ENCODE data around the gene ADK. TPM values are rescaled to one million over a fixed set of nuclear protein-coding genes. Genes with fewer than 3 reads are reported as not detected.

Gene ADK
- total and polyA plus RNA-seq, 2 experiments from 2014 or later: 39.9 to 53.0 TPM

GRCh38 chr10:74755273-74755672 lies 604.3 kb downstream of the ADK start:
- no peak for DNase-seq (ENCODE audit: low spot score)
- no peak for ATAC-seq
- TF ChIP-seq ZNF331 (CRISPR knock-in tag; IDR thresholded peaks at IDR 0.05; ENCODE audit: low read depth): no peak
- no peak for TF ChIP-seq STAT1 (IDR thresholded peaks at IDR 0.05; ENCODE audit: unreplicated experiment)
- no peak for TF ChIP-seq ZNF462 (CRISPR knock-in tag; IDR thresholded peaks at IDR 0.05)
- H3K4me1 ChIP-seq (ENCODE audit: insufficient read depth): peaks cover 6% of the 10 kb centered on the region; the same call in 1 of the 2 replicates
- H3K4me2 ChIP-seq: no peak overlapping the region
- H3K4me3 ChIP-seq: no peak overlapping the region
- H3K9me2 ChIP-seq (ENCODE audit: insufficient read depth): no peaks in the 10 kb centered on the region
- Mint-ChIP-seq H3K9me3 (no peaks in the 10 kb centered on the region), H3K4me3 (no peak overlapping the region), H3K36me3 (ENCODE audit: low read depth) (no peaks in the 10 kb centered on the region), H3K27ac (no peak overlapping the region), H3K4me1 (peaks cover 16% of the 10 kb centered on the region), H3K27me3 (ENCODE audit: insufficient read depth, low read depth, poor library complexity) (peaks cover 3% of the 10 kb centered on the region)
- H3K27ac ChIP-seq (ENCODE audit: low read depth): no peak overlapping the region
- H3K36me3 ChIP-seq (ENCODE audit: insufficient read depth): no peaks in the 10 kb centered on the region
- no peaks in the 10 kb centered on the region for H3K27me3 ChIP-seq (ENCODE audit: insufficient read depth)
- H3F3A ChIP-seq (replicated peaks; ENCODE audit: low read depth): no peaks in the 10 kb centered on the region
- no peaks in the 10 kb centered on the region for H3K79me2 ChIP-seq (replicated peaks; ENCODE audit: insufficient read depth)
- H2AFZ ChIP-seq: no peak overlapping the region
- H4K20me1 ChIP-seq (replicated peaks; ENCODE audit: insufficient read depth): no peaks in the 10 kb centered on the region

Small RNA genes within 50 kb of the gene (small RNA-seq; reads per million reads assigned to genes)
- gene RF00019 (ENCODE audit: low replicate concordance): not detected
- gene TIMM9P1 (ENCODE audit: low replicate concordance): not detected

Other genes starting within 250 kb of the ADK start
- 13.3 and 14.5 TPM in 2 replicates for gene PLAU, start 240.1 kb upstream of the ADK start, total RNA-seq (2014; rRNA removed; shearing (Covaris generic))
- 17.5 and 18.0 TPM in 2 replicates for gene PLAU, start 240.1 kb upstream of the ADK start, polyA plus RNA-seq (2016; fragmentation: Nextera tagmentation; extraction: Ambion mirVana)
- 234 and 254 TPM in 2 replicates for gene VCL, start 153.1 kb upstream of the ADK start, total RNA-seq (2014; rRNA removed; shearing (Covaris generic))
- 58.0 and 60.7 TPM in 2 replicates for gene VCL, start 153.1 kb upstream of the ADK start, polyA plus RNA-seq (2016; fragmentation: Nextera tagmentation; extraction: Ambion mirVana)
- 33.1 and 41.7 TPM in 2 replicates for gene AP3M1, start 393 bp upstream of the ADK start, total RNA-seq (2014; rRNA removed; shearing (Covaris generic))
- 10.9 and 13.8 TPM in 2 replicates for gene AP3M1, start 393 bp upstream of the ADK start, polyA plus RNA-seq (2016; fragmentation: Nextera tagmentation; extraction: Ambion mirVana)